HUES48 (cell line): Measurements from ENCODE around the gene ST6GALNAC6.

ENCODE experiments used
- H3K27ac ChIP-seq: one replicate; pipeline ENCODE4 v1.7.0; 2013; ENCODE audit warnings: low read depth, low read length, inconsistent platforms
- H3K27me3 ChIP-seq: 2 replicates; pipeline ENCODE4 v1.6.1; 2013; ENCODE audit warnings: mild to moderate bottlenecking, low read length; ENCODE audit not compliant: control insufficient read depth, insufficient read depth
- H3K36me3 ChIP-seq: 2 replicates; pipeline ENCODE4 v1.6.1; 2013; ENCODE audit warnings: low read length; ENCODE audit not compliant: control insufficient read depth, insufficient read depth
- H3K4me1 ChIP-seq: 2 replicates; pipeline ENCODE4 v1.6.1; 2013; ENCODE audit warnings: mild to moderate bottlenecking, low read length; ENCODE audit not compliant: control insufficient read depth, insufficient read depth
- H3K4me3 ChIP-seq: 2 replicates; pipeline ENCODE4 v1.5.1; 2013; ENCODE audit warnings: mild to moderate bottlenecking, low read depth, low read length
- H3K9ac ChIP-seq: 2 replicates; pipeline ENCODE4 v1.6.1; 2013; ENCODE audit warnings: mild to moderate bottlenecking, low read depth, low read length, moderate library complexity
- H3K9me3 ChIP-seq: 2 replicates; pipeline ENCODE4 v1.6.1; 2013; ENCODE audit warnings: low read length; ENCODE audit not compliant: control insufficient read depth, insufficient read depth

The ST6GALNAC6 gene

GRCh38 chr9:127941062-127941960 lies 41.9 kb upstream of the ST6GALNAC6 start:
- Histone ChIP-seq H3K27me3 (no peaks in the 10 kb centered on the region), H3K9ac (no peak overlapping the region), H3K27ac (no peak overlapping the region), H3K36me3 (peaks cover 48% of the 10 kb centered on the region), H3K4me3 (no peak overlapping the region), H3K4me1 (peaks cover 19% of the 10 kb centered on the region), H3K9me3 (no peaks in the 10 kb centered on the region)

GRCh38 chr9:127940593-127940992 lies 41.2 kb upstream of the ST6GALNAC6 start:
- no peak overlapping the region for H3K9ac ChIP-seq
- no peak overlapping the region for H3K4me3 ChIP-seq
- H3K9me3 ChIP-seq = no peaks in the 10 kb centered on the region
- H3K4me1 ChIP-seq = peaks cover 19% of the 10 kb centered on the region
- no peaks in the 10 kb centered on the region for H3K27me3 ChIP-seq
- H3K36me3 ChIP-seq = peaks cover 52% of the 10 kb centered on the region
- no peak overlapping the region for H3K27ac ChIP-seq

- Histone ChIP-seq H3K36me3 (peaks cover 38% of the 10 kb centered on the region), H3K4me1 (peaks cover 11% of the 10 kb centered on the region), H3K27ac (peak overlapping the region; percentile 32), H3K27me3 (no peaks in the 10 kb centered on the region), H3K9ac (peak overlapping the region; percentile 59), H3K4me3 (peak overlapping the region; percentile 89), H3K9me3 (no peaks in the 10 kb centered on the region)
These were observed 38.9 kb upstream of the ST6GALNAC6 start for GRCh38 chr9:127938298-127938690.

- Histone ChIP-seq H3K9me3 (no peaks in the 10 kb centered on the region), H3K9ac (peak within 1 kb of the TSS; percentile 71), H3K4me1 (peaks cover 10% of the 10 kb centered on the region), H3K36me3 (peaks cover 33% of the 10 kb centered on the region), H3K27me3 (no peaks in the 10 kb centered on the region), H3K27ac (peak within 1 kb of the TSS; percentile 58), H3K4me3 (peak within 1 kb of the TSS; percentile 89)
These were observed 38.2 kb upstream of the ST6GALNAC6 start, which contains the start of gene DPM2 for GRCh38 chr9:127937388-127938297. Gene DPM2, minus strand, starts transcription at chr9:127937854. Its CDS starts 34 bp downstream, at chr9:127937820.

GRCh38 chr9:127937056-127937387 lies 37.6 kb upstream of the ST6GALNAC6 start:
- Histone ChIP-seq H3K27ac (no peak overlapping the region), H3K4me3 (peak overlapping the region; percentile 89), H3K9me3 (no peaks in the 10 kb centered on the region), H3K9ac (peak overlapping the region; percentile 71), H3K36me3 (peaks cover 27% of the 10 kb centered on the region), H3K4me1 (peaks cover 6% of the 10 kb centered on the region), H3K27me3 (no peaks in the 10 kb centered on the region)

GRCh38 chr9:127936347-127936852 lies 37.0 kb upstream of the ST6GALNAC6 start:
- Histone ChIP-seq H3K36me3 (peaks cover 23% of the 10 kb centered on the region; the same call in 1 of the 2 replicates), H3K4me1 (peaks cover 9% of the 10 kb centered on the region), H3K9ac (no peak overlapping the region), H3K9me3 (no peaks in the 10 kb centered on the region), H3K4me3 (peak overlapping the region; percentile 89), H3K27ac (no peak overlapping the region), H3K27me3 (no peaks in the 10 kb centered on the region)

- Histone ChIP-seq H3K9ac (no peak overlapping the region), H3K27ac (no peak overlapping the region), H3K36me3 (peaks cover 18% of the 10 kb centered on the region; the same call in 1 of the 2 replicates), H3K4me1 (peaks cover 15% of the 10 kb centered on the region), H3K4me3 (no peak overlapping the region), H3K9me3 (no peaks in the 10 kb centered on the region), H3K27me3 (no peaks in the 10 kb centered on the region)
These were observed 36.4 kb upstream of the ST6GALNAC6 start for GRCh38 chr9:127935765-127936221.

- Histone ChIP-seq H3K27ac (no peak overlapping the region), H3K9me3 (no peaks in the 10 kb centered on the region), H3K36me3 (peaks cover 14% of the 10 kb centered on the region; the same call in 1 of the 2 replicates), H3K9ac (no peak overlapping the region), H3K4me1 (peaks cover 16% of the 10 kb centered on the region), H3K27me3 (no peaks in the 10 kb centered on the region), H3K4me3 (no peak overlapping the region)
These were observed 35.6 kb upstream of the ST6GALNAC6 start for GRCh38 chr9:127934986-127935385.

- no peak overlapping the region for H3K4me3 ChIP-seq
- H3K27ac ChIP-seq = no peak overlapping the region
These were observed 34.8 kb upstream of the ST6GALNAC6 start for GRCh38 chr9:127934248-127934647.

GRCh38 chr9:127931092-127931881 lies 31.9 kb upstream of the ST6GALNAC6 start:
- Histone ChIP-seq H3K4me1 (peaks cover 26% of the 10 kb centered on the region), H3K27me3 (peaks cover 17% of the 10 kb centered on the region), H3K27ac (peak overlapping the region; percentile 64), H3K9ac (no peak overlapping the region), H3K4me3 (peak overlapping the region; percentile 62), H3K9me3 (no peaks in the 10 kb centered on the region), H3K36me3 (peaks cover 11% of the 10 kb centered on the region; the same call in 1 of the 2 replicates)

More at GRCh38 chr9:127934248-127934647, 34.8 kb upstream of the ST6GALNAC6 start:
- Histone ChIP-seq H3K9me3 (no peaks in the 10 kb centered on the region), H3K27me3 (peaks cover 5% of the 10 kb centered on the region), H3K4me1 (peaks cover 19% of the 10 kb centered on the region), H3K9ac (no peak overlapping the region), H3K36me3 (peaks cover 11% of the 10 kb centered on the region; the same call in 1 of the 2 replicates)
